GM21723 (cell line): Measurements from ENCODE around the gene RASAL2.

Source experiments
- ATAC-seq: cut with Tn5 transposase; IDR thresholded peaks from one replicate; pipeline ENCODE4 v1.9.1; 2021; ENCODE audit warnings: mild to moderate bottlenecking, moderate library complexity; ENCODE audit not compliant: unreplicated experiment

RASAL2 gene

GRCh38 chr1:178483251-178483957 lies 389.5 kb downstream of the RASAL2 start:
- ATAC-seq: no peak

- ATAC-seq: no peak
Measured at GRCh38 chr1:178484698-178485225, 390.9 kb downstream of the RASAL2 start.

- no peak for ATAC-seq
Measured at GRCh38 chr1:178485541-178485981, 391.7 kb downstream of the RASAL2 start.

GRCh38 chr1:178486100-178487069 lies 392.5 kb downstream of the RASAL2 start:
- ATAC-seq: no peak

GRCh38 chr1:178487070-178487615 lies 393.2 kb downstream of the RASAL2 start:
- ATAC-seq: no peak

GRCh38 chr1:178488393-178488792 lies 394.5 kb downstream of the RASAL2 start:
- ATAC-seq: no peak

- ATAC-seq: no peak
Measured at GRCh38 chr1:178489399-178489798, 395.5 kb downstream of the RASAL2 start.

GRCh38 chr1:178490136-178490535 lies 396.2 kb downstream of the RASAL2 start:
- ATAC-seq: no peak

GRCh38 chr1:178490967-178491366 lies 397.1 kb downstream of the RASAL2 start:
- no peak for ATAC-seq

- ATAC-seq: no peak
Measured at GRCh38 chr1:178491721-178492120, 397.8 kb downstream of the RASAL2 start.

GRCh38 chr1:178492341-178492740 lies 398.4 kb downstream of the RASAL2 start:
- ATAC-seq: no peak

GRCh38 chr1:178493301-178493741 lies 399.4 kb downstream of the RASAL2 start:
- ATAC-seq: no peak

GRCh38 chr1:178494569-178494971 lies 400.7 kb downstream of the RASAL2 start:
- ATAC-seq: no peak

GRCh38 chr1:178495158-178495557 lies 401.3 kb downstream of the RASAL2 start:
- ATAC-seq: no peak

- ATAC-seq: no peak
Measured at GRCh38 chr1:178495741-178496409, 402.0 kb downstream of the RASAL2 start.

- ATAC-seq: no peak
Measured at GRCh38 chr1:178496410-178497135, 402.7 kb downstream of the RASAL2 start, which contains the start of gene CLEC20A. TSS of gene CLEC20A (minus strand) at chr1:178496964. CDS start at chr1:178496939, 25 bp downstream.

GRCh38 chr1:178497903-178498478 lies 404.1 kb downstream of the RASAL2 start:
- no peak for ATAC-seq

- no peak for ATAC-seq
Measured at GRCh38 chr1:178498896-178499675, 405.2 kb downstream of the RASAL2 start.
